HG02981 (cell line): ENCODE data around the gene ZNF331.

Experiments
- ATAC-seq: cut with Tn5 transposase; IDR thresholded peaks from one replicate; pipeline ENCODE4 v1.9.1; 2021; ENCODE audit warnings: mild to moderate bottlenecking, moderate library complexity; ENCODE audit not compliant: unreplicated experiment

Gene ZNF331

GRCh38 chr19:53624771-53625545 is 87.0 kb downstream of the ZNF331 start:
- no peak for ATAC-seq

- ATAC-seq: no peak
Measured at GRCh38 chr19:53626486-53626885, 88.5 kb downstream of the ZNF331 start.

- no peak for ATAC-seq
Measured at GRCh38 chr19:53626976-53627375, 89.0 kb downstream of the ZNF331 start.
